ENCODE data around the gene DIP2B.

DNA sequence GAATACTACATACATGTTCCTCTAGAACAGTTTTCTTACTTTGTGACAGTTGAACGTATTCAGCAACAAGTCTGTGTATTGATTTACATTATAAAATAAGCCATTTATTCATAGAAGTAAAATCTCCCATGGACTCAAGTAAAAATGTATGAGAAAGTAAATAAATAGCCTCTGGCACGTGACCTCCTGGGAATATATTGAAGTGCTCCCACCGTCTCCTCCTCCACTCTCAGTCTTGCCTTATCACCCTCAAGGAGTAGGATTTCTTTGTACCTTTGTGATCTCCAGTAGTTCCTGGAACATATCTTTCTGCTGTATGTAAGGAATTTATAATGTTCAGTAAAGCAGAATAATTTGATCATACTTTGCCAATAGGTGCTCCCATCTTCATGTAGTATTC, 90.9 kb downstream of the DIP2B start:
- TF ChIP-seq, protein P1, sequence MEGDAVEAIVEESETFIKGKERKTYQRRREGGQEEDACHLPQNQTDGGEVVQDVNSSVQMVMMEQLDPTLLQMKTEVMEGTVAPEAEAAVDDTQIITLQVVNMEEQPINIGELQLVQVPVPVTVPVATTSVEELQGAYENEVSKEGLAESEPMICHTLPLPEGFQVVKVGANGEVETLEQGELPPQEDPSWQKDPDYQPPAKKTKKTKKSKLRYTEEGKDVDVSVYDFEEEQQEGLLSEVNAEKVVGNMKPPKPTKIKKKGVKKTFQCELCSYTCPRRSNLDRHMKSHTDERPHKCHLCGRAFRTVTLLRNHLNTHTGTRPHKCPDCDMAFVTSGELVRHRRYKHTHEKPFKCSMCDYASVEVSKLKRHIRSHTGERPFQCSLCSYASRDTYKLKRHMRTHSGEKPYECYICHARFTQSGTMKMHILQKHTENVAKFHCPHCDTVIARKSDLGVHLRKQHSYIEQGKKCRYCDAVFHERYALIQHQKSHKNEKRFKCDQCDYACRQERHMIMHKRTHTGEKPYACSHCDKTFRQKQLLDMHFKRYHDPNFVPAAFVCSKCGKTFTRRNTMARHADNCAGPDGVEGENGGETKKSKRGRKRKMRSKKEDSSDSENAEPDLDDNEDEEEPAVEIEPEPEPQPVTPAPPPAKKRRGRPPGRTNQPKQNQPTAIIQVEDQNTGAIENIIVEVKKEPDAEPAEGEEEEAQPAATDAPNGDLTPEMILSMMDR (IDR thresholded peaks at IDR 0.05 in 8 of 11, conservative IDR thresholded peaks at IDR 0.05 in 3 of 11), result no peak
- no peak for TF ChIP-seq POLR2AphosphoS5 (IDR thresholded peaks at IDR 0.05)
- TF ChIP-seq POLR2A (IDR thresholded peaks at IDR 0.05), result no peak

All from spleen (tissue), 7 donors.